Trophoblast cell (in vitro differentiated cells and primary cell): ENCODE results near the gene RBM33.

Experiments
- DNase-seq, 2 donors: peaks; one replicate each; pipeline ENCODE4 v3.0.0-alpha.2; 2016
- H2AFZ ChIP-seq: 2 replicates; pipeline ENCODE4 v1.6.1; 2013; ENCODE audit warnings: low read length, moderate library complexity, mild to moderate bottlenecking; ENCODE audit not compliant: insufficient read depth, poor library complexity
- H2AK5ac ChIP-seq: 2 replicates; pipeline ENCODE4 v1.6.1; 2013; ENCODE audit warnings: mild to moderate bottlenecking, low read length
- H2BK120ac ChIP-seq: 2 replicates; pipeline ENCODE4 v1.6.1; 2013; ENCODE audit warnings: low read length, mild to moderate bottlenecking, moderate library complexity; ENCODE audit not compliant: insufficient read depth, poor library complexity
- H2BK12ac ChIP-seq: 2 replicates; pipeline ENCODE4 v1.6.1; 2013; ENCODE audit warnings: mild to moderate bottlenecking, low read length, moderate library complexity
- H2BK5ac ChIP-seq: 2 replicates; pipeline ENCODE4 v1.6.1; 2013; ENCODE audit warnings: low read length, low read depth, moderate library complexity, mild to moderate bottlenecking; ENCODE audit not compliant: poor library complexity
- H3K14ac ChIP-seq: 2 replicates; pipeline ENCODE4 v1.6.1; 2013; ENCODE audit warnings: mild to moderate bottlenecking, low read length
- H3K18ac ChIP-seq: 2 replicates; pipeline ENCODE4 v1.6.1; 2013; ENCODE audit warnings: mild to moderate bottlenecking, low read length
- H3K23ac ChIP-seq: 2 replicates; pipeline ENCODE4 v1.6.1; 2013; ENCODE audit warnings: low read length
- H3K27ac ChIP-seq: 2 replicates; pipeline ENCODE4 v1.5.1; 2013; ENCODE audit warnings: low read depth, mild to moderate bottlenecking, inconsistent platforms, low read length, moderate library complexity
- H3K27me3 ChIP-seq: 2 replicates; pipeline ENCODE4 v1.6.1; 2013; ENCODE audit warnings: inconsistent platforms, mild to moderate bottlenecking, low read length, moderate library complexity; ENCODE audit not compliant: insufficient read depth
- H3K36me3 ChIP-seq, 2 experiments: 1 replicate in 1 of 2; 2 replicates in 1 of 2; pipeline ENCODE4 v1.6.1; 2013; ENCODE audit warnings: low read length in 2 of 2, mild to moderate bottlenecking in 2 of 2, moderate library complexity in 1 of 2; ENCODE audit not compliant: insufficient read depth in 2 of 2, control insufficient read depth in 1 of 2
- H3K4ac ChIP-seq: 2 replicates; pipeline ENCODE4 v1.6.1; 2013; ENCODE audit warnings: low read depth, mild to moderate bottlenecking, low read length, moderate library complexity
- H3K4me1 ChIP-seq, 2 experiments: 1 replicate in 1 of 2; 2 replicates in 1 of 2; pipeline ENCODE4 v1.6.1; 2013; ENCODE audit warnings: low read length in 2 of 2, mild to moderate bottlenecking in 2 of 2, moderate library complexity in 1 of 2; ENCODE audit not compliant: insufficient read depth in 2 of 2, control insufficient read depth in 1 of 2
- H3K4me2 ChIP-seq: 2 replicates; pipeline ENCODE4 v1.6.1; 2013; ENCODE audit warnings: inconsistent platforms, mild to moderate bottlenecking, low read length, moderate library complexity
- H3K4me3 ChIP-seq: 2 replicates; pipeline ENCODE4 v1.5.1; 2013; ENCODE audit warnings: mild to moderate bottlenecking, low read depth, low read length, inconsistent platforms
- H3K79me1 ChIP-seq: one replicate; pipeline ENCODE4 v1.6.1; 2013; ENCODE audit warnings: low read length
- H3K79me2 ChIP-seq: 2 replicates; pipeline ENCODE4 v1.6.1; 2013; ENCODE audit warnings: low read length, mild to moderate bottlenecking; ENCODE audit not compliant: control insufficient read depth, insufficient read depth, poor library complexity
- H3K9ac ChIP-seq: 2 replicates; pipeline ENCODE4 v1.6.1; 2013; ENCODE audit warnings: mild to moderate bottlenecking, low read length
- H3K9me3 ChIP-seq: 2 replicates; pipeline ENCODE4 v1.6.1; 2013; ENCODE audit warnings: low read depth, mild to moderate bottlenecking, control low read depth, inconsistent platforms, low read length; ENCODE audit not compliant: insufficient read depth
- H4K12ac ChIP-seq: 2 replicates; pipeline ENCODE4 v1.6.1; 2013; ENCODE audit warnings: low read depth, mild to moderate bottlenecking, low read length, moderate library complexity
- H4K8ac ChIP-seq: 2 replicates; pipeline ENCODE4 v1.6.1; 2013; ENCODE audit warnings: low read depth, mild to moderate bottlenecking, low read length, moderate library complexity
- H4K91ac ChIP-seq: one replicate; pipeline ENCODE4 v1.6.1; 2013; ENCODE audit warnings: low read depth, mild to moderate bottlenecking, low read length, moderate library complexity
- WGBS: extraction: QIAGEN DNeasy Blood & Tissue Kit; methylation state at CpG from one replicate; pipeline ENCODE4 v1.1.7; 2013; ENCODE audit warnings: missing lambda C conversion rate; ENCODE audit not compliant: insufficient read length, insufficient coverage; ENCODE audit errors: extremely low coverage; 5-methylcytosine and 5-hydroxymethylcytosine counted together

RBM33 gene

DNA sequence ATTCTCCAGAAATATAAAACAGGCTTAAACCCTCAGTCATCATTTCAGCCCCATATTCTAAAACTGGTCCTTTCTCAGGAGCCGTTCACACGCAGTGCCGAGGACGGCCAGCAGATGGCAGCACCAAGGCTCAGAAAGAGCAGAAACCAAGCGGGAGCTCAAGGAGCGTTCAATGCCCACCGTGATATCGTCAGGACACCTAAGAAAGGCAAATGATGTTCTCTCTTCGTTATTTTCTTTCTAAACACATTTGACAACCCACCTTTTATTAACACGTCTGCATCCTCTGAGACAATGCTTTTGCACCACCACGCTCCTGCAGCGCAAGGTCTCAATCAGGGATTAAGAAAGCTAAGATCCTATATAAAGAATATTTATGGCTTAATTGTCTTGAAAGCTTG is 45.7 kb upstream of the RBM33 start:
- peaks cover 1% of the 10 kb centered on the region for H3K9me3 ChIP-seq
- peaks cover 0 to 2% of the 10 kb centered on the region in 2 experiments for H3K4me1 ChIP-seq
- no peaks in the 10 kb centered on the region for H3K79me2 ChIP-seq
- H3K23ac ChIP-seq = no peak overlapping the region
- H3K79me1 ChIP-seq = no peaks in the 10 kb centered on the region
- peak; percentile 75 to 96 for DNase-seq
- no peak overlapping the region for H3K9ac ChIP-seq
- H4K91ac ChIP-seq = no peak overlapping the region
- H3K18ac ChIP-seq = no peak overlapping the region
- no CpG with 5 or more reads among the region's 12 CpGs for WGBS
- no peak overlapping the region for H3K4me3 ChIP-seq
- H3K27me3 ChIP-seq = no peaks in the 10 kb centered on the region
- H3K4me2 ChIP-seq = peak overlapping the region; percentile 22
- H2BK120ac ChIP-seq = no peak overlapping the region
- no peak overlapping the region for H2AK5ac ChIP-seq
- H2AFZ ChIP-seq = no peak overlapping the region
- H3K14ac ChIP-seq = no peak overlapping the region
- no peak overlapping the region for H2BK5ac ChIP-seq
- no peak overlapping the region for H2BK12ac ChIP-seq
- no peak overlapping the region for H3K27ac ChIP-seq
- no peak overlapping the region for H4K8ac ChIP-seq
- no peaks in the 10 kb centered on the region for H3K36me3 ChIP-seq
- H4K12ac ChIP-seq = no peak overlapping the region
- no peak overlapping the region for H3K4ac ChIP-seq

DNA sequence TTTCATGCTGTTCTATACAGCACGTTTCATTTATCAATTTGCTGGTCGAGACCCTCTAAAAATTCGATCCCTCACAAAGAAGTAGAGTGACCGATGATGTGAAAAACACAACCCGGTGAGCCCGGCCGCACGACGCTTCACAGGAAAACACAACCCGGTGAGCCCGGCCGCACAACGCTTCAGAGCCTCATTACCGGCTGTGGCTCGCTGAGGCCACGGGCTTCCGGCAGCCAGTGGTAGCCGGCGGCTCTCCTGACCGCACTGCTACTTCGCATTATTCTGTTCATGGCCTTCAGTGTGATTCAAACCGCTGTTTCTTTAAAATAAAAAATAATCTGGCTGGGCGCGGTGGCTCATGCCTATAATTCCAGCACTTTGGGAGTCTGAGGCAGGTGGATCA is 42.3 kb upstream of the RBM33 start:
- DNase-seq = no peak
- H3K9me3 ChIP-seq = peaks cover 1% of the 10 kb centered on the region
- peaks cover 0 to 2% of the 10 kb centered on the region in 2 experiments for H3K4me1 ChIP-seq
- no peak overlapping the region for H2AK5ac ChIP-seq
- no peak overlapping the region for H4K8ac ChIP-seq
- no peaks in the 10 kb centered on the region for H3K27me3 ChIP-seq
- H3K36me3 ChIP-seq = no peaks in the 10 kb centered on the region
- no peaks in the 10 kb centered on the region for H3K79me2 ChIP-seq
- no peak overlapping the region for H3K4me2 ChIP-seq
- H2BK5ac ChIP-seq = no peak overlapping the region
- no peak overlapping the region for H3K23ac ChIP-seq
- no peak overlapping the region for H3K27ac ChIP-seq
- no peak overlapping the region for H3K14ac ChIP-seq
- H3K4me3 ChIP-seq = no peak overlapping the region
- H2BK12ac ChIP-seq = no peak overlapping the region
- H3K79me1 ChIP-seq = no peaks in the 10 kb centered on the region
- WGBS = no CpG with 5 or more reads among the region's 24 CpGs
- H2AFZ ChIP-seq = no peak overlapping the region
- H2BK120ac ChIP-seq = no peak overlapping the region
- H3K4ac ChIP-seq = no peak overlapping the region
- no peak overlapping the region for H4K91ac ChIP-seq
- no peak overlapping the region for H4K12ac ChIP-seq
- no peak overlapping the region for H3K9ac ChIP-seq
- no peak overlapping the region for H3K18ac ChIP-seq

DNA sequence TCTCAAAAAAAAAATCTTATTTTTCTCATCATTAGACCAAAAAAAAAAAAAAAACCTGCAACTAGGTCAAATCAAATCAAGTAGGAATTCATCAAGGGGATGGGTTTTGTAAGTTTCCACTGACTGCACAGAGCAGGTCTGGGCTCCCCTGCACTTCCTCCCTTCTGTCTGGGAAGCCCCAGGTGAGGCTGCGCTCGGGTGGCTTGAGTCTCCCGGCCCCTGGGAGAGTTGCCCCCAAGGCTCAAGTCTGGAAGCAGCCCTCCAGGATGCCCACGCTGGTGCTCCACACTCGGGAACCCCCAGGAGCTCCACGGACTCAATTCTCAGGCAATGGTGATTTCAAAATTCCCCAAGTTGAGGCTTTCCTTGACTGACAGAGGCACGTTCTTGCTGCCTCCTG is 41.7 kb upstream of the RBM33 start:
- Histone ChIP-seq H3K9me3 (peaks cover 1% of the 10 kb centered on the region), H3K23ac (no peak overlapping the region), H3K27ac (no peak overlapping the region), H3K4ac (no peak overlapping the region), H3K14ac (no peak overlapping the region), H3K4me2 (no peak overlapping the region), H3K27me3 (no peaks in the 10 kb centered on the region), H3K9ac (no peak overlapping the region), H3K79me2 (no peaks in the 10 kb centered on the region), H4K12ac (no peak overlapping the region), H3K18ac (no peak overlapping the region), H3K79me1 (no peaks in the 10 kb centered on the region), H2AK5ac (no peak overlapping the region), H3K36me3 (no peaks in the 10 kb centered on the region), H3K4me1 (peaks cover 0 to 2% of the 10 kb centered on the region in 2 experiments), H3K4me3 (no peak overlapping the region), H4K8ac (no peak overlapping the region), H2AFZ (no peak overlapping the region), H2BK5ac (no peak overlapping the region), H2BK120ac (no peak overlapping the region), H4K91ac (no peak overlapping the region), H2BK12ac (no peak overlapping the region)
- no peak for DNase-seq
- no CpG with 5 or more reads among the region's 7 CpGs for WGBS

DNA sequence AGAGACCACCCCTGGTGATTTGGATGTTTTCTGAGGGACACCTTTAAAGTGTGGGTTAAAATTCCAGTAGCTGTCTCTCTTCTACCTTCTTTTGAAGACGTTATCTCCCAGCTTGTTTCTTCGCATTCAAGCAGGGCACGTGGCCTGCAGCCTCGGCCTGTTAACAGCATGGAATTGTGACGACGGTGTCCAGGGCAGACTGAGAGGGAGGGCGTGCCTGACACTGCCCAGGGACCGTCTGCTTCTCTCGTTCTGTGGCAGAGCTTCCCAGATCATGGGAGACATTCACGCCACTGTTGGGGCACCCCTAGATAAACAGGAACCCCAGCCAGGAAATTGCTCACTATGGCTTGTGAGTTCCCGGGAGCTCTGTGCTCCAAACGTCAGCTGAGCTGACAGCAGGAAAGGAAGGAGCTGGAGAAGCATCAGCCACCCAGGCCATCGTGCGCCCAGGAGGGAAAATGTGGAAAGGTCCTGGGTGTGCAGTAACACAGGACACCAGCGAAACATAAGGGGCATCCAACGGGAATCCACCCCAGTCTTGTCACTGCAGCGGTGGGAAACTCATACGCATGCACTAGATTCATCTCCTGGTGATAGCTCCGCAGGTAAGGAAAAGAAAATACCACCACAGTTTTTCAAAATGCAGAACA is 41.1 kb upstream of the RBM33 start:
- Histone ChIP-seq H2AK5ac (no peak overlapping the region), H3K4me3 (no peak overlapping the region), H4K12ac (no peak overlapping the region), H3K27me3 (no peaks in the 10 kb centered on the region), H3K18ac (no peak overlapping the region), H3K23ac (no peak overlapping the region), H4K8ac (no peak overlapping the region), H3K4ac (no peak overlapping the region), H2AFZ (no peak overlapping the region), H3K79me1 (no peaks in the 10 kb centered on the region), H2BK12ac (no peak overlapping the region), H3K27ac (no peak overlapping the region), H3K9ac (no peak overlapping the region), H3K14ac (no peak overlapping the region), H3K4me2 (no peak overlapping the region), H2BK120ac (no peak overlapping the region), H3K9me3 (peaks cover 1% of the 10 kb centered on the region), H4K91ac (no peak overlapping the region), H3K79me2 (no peaks in the 10 kb centered on the region), H3K36me3 (no peaks in the 10 kb centered on the region), H3K4me1 (peaks cover 0 to 2% of the 10 kb centered on the region in 2 experiments), H2BK5ac (no peak overlapping the region)
- DNase-seq = no peak
- no CpG with 5 or more reads among the region's 19 CpGs for WGBS
